Measurements from ENCODE around the gene PCDHA9.

PCDHA9 gene

DNA sequence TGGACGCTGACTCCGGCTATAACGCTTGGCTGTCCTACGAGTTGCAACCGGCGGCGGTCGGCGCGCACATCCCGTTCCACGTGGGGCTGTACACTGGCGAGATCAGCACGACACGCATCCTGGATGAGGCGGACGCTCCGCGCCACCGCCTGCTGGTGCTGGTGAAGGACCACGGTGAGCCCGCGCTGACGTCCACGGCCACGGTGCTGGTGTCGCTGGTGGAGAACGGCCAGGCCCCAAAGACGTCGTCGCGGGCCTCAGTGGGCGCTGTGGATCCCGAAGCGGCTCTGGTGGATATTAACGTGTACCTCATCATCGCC, 29.0 kb downstream of the PCDHA9 start:
- in situ Hi-C loops (cut with MboI; ENCODE audit: low sequenced_read_pairs): no loop called here

DNA sequence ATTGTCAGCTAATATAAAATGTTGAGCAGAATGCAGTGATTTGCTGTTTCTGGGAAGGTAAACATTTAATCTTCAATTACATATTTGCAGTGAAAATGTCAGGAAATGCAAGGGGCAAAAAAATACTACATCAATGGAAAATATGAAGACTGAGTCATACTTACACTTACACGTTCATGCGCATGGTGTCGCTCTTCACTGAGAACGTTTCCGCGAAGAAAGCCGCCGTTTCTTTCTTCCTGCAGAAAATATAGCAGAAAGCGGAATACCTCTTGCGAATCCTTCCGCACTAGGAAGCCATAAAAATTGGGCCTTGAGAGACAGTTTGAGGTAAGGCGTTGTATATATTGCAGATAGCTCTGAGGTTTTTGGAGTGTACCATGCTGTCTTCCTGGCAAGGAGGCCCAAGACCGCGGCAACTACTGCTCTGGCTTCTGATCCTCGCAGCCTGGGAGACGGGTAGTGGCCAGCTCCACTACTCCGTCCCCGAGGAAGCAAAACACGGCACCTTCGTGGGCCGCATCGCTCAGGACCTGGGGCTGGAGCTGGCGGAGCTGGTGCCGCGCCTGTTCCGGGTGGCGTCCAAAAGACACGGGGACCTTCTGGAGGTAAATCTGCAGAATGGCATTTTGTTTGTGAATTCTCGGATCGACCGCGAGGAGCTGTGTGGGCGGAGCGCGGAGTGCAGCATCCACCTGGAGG, 33.9 kb downstream of the PCDHA9 start, which contains the start of gene PCDHA13:
TSS of gene PCDHA13 (plus strand) at position 236 of the 702 bp plus-strand sequence. CDS start at position 381, 145 bp downstream.
- in situ Hi-C loops (cut with MboI; ENCODE audit: low sequenced_read_pairs): no loop called here

- in situ Hi-C loops (cut with MboI; ENCODE audit: low sequenced_read_pairs): no loop called here
Observed at GRCh38 chr5:140882591-140882899, 34.4 kb downstream of the PCDHA9 start.

GRCh38 chr5:140883373-140883772, 35.2 kb downstream of the PCDHA9 start:
- in situ Hi-C loops (cut with MboI; ENCODE audit: low sequenced_read_pairs): no loop called here

DNA sequence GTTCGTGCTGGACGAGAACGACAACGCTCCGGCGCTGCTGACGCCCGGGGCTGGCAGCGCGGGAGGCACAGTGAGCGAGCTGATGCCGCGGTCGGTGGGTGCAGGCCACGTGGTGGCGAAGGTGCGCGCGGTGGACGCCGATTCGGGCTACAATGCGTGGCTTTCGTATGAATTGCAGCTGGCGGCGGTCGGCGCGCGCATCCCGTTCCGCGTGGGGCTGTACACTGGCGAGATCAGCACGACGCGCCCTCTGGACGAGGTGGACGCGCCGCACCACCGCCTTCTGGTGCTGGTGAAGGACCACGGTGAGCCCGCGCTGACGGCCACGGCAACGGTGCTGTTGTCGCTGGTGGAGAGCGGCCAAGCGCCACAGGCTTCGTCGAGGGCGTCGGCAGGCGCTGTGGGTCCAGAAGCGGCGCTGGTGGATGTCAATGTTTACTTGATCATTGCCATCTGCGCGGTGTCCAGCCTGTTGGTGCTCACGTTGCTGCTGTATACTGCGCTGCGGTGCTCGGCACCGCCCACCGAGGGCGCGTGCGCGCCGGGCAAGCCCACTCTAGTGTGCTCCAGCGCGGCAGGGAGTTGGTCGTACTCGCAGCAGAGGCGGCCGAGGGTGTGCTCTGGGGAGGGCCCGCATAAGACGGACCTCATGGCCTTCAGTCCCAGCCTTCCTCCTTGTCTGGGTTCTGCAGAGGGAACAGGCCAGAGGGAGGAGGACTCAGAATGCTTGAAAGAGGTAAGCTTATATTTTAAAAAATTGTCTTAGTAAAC, 35.9 kb downstream of the PCDHA9 start:
- in situ Hi-C loops (cut with MboI; ENCODE audit: low sequenced_read_pairs): no loop called here

Measured in HL-60/S4 treated with phorbol 12-myristate 13-acetate at 8.2 ng/mL for 4 days and 3 days (cell line).